Sigmoid colon (tissue), 7 donors: ENCODE results near the gene NKD2. TPM values are rescaled to one million over a fixed set of nuclear protein-coding genes. Genes with fewer than 3 reads are reported as not detected.
"Not testable (repeated sequence)": the region's sequence is repeated elsewhere in the genome, so short reads cannot be mapped to it uniquely, and the experiment has no call there.

Experiments used
- DNase-seq: peaks from one replicate; pipeline ENCODE4 v3.0.0-alpha.2; 2019
- H3K27ac ChIP-seq, 4 donors: fragments of 200-600 bp; sonication (generic); one replicate each; pipeline ENCODE4 v1.5.1; 2016 to 2019; ENCODE audit warnings: mild to moderate bottlenecking in 1 of 4
- H3K27me3 ChIP-seq, 3 donors: fragments of 200-600 bp; sonication (generic); one replicate each; pipeline ENCODE4 v1.5.1; 2019; ENCODE audit warnings: mild to moderate bottlenecking in 1 of 3
- H3K36me3 ChIP-seq, 4 donors: fragments of 200-600 bp; sonication (generic); one replicate each; pipeline ENCODE4 v1.5.1; 2016 to 2019
- H3K4me1 ChIP-seq, 4 donors: fragments of 200-600 bp; sonication (generic); one replicate each; pipeline ENCODE4 v1.5.1; 2017 to 2019
- H3K4me3 ChIP-seq, 4 donors: fragments of 200-600 bp; sonication (generic); one replicate each; pipeline ENCODE4 v1.5.1; 2017 to 2019; ENCODE audit warnings: mild to moderate bottlenecking in 2 of 4, moderate library complexity in 1 of 4
- H3K9me3 ChIP-seq, 4 donors: fragments of 200-600 bp in 3 of 4; sonication (generic) in 3 of 4; one replicate each; pipeline versions ENCODE4 v1.5.1 to v1.6.1; 2013 to 2019
- EP300 ChIP-seq, 4 donors: sonication (generic); formaldehyde crosslinking; IDR thresholded peaks; one replicate each; pipeline ENCODE4 v1.6.1; 2017; ENCODE audit warnings: antibody characterized with exemption in 4 of 4
- POLR2A ChIP-seq, 2 donors: fragments of 450-650 bp; IDR thresholded peaks; one replicate each; pipeline ENCODE4 v1.6.1; 2016; ENCODE audit warnings: antibody characterized with exemption in 2 of 2, mild to moderate bottlenecking in 2 of 2, moderate library complexity in 2 of 2
- POLR2AphosphoS5 ChIP-seq, 4 donors: sonication (generic); formaldehyde crosslinking; IDR thresholded peaks; one replicate each; pipeline ENCODE4 v1.6.1; 2017; ENCODE audit warnings: antibody characterized with exemption in 4 of 4
- WGBS, 2 donors: extraction: QIAGEN DNeasy Blood & Tissue Kit; methylation state at CpG; one replicate each; pipeline ENCODE4 v1.1.7; 2013; 5-methylcytosine and 5-hydroxymethylcytosine counted together
- intact Hi-C: fragments of 100-400 bp; cut with DNase I; formaldehyde crosslinking; loops from one replicate; pipeline ENCODE4 v1.15.1; 2023
- polyA plus RNA-seq, 3 donors: library from polyadenylated mRNA; stranded (reverse); fragments of 200-250 nt; gene quantifications; one replicate each; pipeline ENCODE4 v1.2.3, GENCODE V29; 2013
- total RNA-seq, 4 donors: library from RNA; depleted of rRNA; stranded (reverse); fragments of >200 nt; gene quantifications; one replicate each; pipeline ENCODE4 v1.1.0, GENCODE V29; 2016
- TF ChIP-seq, protein P1 (sequence below), 4 experiments: fragments of 450-650 bp in 3 of 4; fragments of 200-600 bp in 1 of 4; IDR thresholded peaks; one replicate each; pipeline ENCODE4 v1.5.1; 2016 to 2019; ENCODE audit warnings: antibody characterized with exemption in 4 of 4, mild to moderate bottlenecking in 3 of 4, moderate library complexity in 2 of 4
- donor health status: healthy with polysubstance abuse.
- donor health status: Bipolar disorder and iron deficiency.
- donor health status: healthy.

Gene NKD2
- total and polyA plus RNA-seq, 7 donors, result 0.60 to 4.4 (median 1.8) TPM

DNA sequence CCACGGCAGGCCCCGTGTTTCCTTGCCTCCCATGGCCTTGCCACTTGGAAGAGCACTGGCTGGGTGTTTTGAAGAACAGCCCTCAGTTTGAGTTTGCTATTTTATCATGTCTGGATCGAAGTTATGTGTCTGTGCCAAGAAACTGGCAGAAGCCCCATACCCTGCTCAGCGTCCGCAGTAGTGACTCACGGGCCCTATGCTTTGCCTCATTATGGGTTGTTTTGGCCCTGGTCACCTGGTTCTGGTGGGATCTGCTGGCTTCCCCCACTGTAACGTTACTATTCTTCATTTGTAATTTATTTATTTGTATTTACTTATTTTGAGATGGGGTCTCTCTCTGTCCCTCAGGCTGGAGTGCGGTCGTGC is 42.3 kb upstream of the NKD2 start:
- H3K27me3 ChIP-seq, result no peaks in the 10 kb centered on the region
- TF ChIP-seq, protein P1, sequence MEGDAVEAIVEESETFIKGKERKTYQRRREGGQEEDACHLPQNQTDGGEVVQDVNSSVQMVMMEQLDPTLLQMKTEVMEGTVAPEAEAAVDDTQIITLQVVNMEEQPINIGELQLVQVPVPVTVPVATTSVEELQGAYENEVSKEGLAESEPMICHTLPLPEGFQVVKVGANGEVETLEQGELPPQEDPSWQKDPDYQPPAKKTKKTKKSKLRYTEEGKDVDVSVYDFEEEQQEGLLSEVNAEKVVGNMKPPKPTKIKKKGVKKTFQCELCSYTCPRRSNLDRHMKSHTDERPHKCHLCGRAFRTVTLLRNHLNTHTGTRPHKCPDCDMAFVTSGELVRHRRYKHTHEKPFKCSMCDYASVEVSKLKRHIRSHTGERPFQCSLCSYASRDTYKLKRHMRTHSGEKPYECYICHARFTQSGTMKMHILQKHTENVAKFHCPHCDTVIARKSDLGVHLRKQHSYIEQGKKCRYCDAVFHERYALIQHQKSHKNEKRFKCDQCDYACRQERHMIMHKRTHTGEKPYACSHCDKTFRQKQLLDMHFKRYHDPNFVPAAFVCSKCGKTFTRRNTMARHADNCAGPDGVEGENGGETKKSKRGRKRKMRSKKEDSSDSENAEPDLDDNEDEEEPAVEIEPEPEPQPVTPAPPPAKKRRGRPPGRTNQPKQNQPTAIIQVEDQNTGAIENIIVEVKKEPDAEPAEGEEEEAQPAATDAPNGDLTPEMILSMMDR (IDR thresholded peaks at IDR 0.05), result no peak
- intact Hi-C loops, result no loop called here
- H3K36me3 ChIP-seq, result no peaks in the 10 kb centered on the region
- H3K27ac ChIP-seq, result no peak overlapping the region
- H3K4me1 ChIP-seq, result no peaks in the 10 kb centered on the region
- no peak overlapping the region for H3K4me3 ChIP-seq
- no peaks in the 10 kb centered on the region for H3K9me3 ChIP-seq
- WGBS, 2 donors, result 72 to 88% methylated on average over 9 of the region's 9 CpGs
- no peak for DNase-seq

DNA sequence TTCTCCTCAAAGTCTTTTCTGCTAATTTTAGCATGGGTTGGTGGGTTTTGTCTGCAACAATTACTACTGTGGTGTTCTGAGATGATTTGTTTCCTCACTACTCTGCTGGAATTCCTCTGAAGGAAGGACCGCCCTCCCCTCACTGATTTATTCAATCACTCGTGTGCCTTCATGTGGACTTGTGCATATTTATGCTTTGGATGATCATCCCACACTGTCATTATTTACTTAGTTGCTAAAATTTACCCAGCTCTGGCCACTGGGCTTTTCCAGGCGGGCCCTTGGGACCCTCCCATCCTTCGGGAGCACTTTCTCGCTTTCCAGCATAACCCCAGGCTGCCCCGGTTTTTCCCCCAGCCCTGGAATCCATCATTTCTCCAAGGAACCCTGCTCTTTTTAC is 41.7 kb upstream of the NKD2 start:
- H3K36me3 ChIP-seq, result no peaks in the 10 kb centered on the region
- intact Hi-C loops, result no loop called here
- H3K27ac ChIP-seq, result no peak overlapping the region
- TF ChIP-seq POLR2A (IDR thresholded peaks at IDR 0.05), result no peak
- TF ChIP-seq POLR2AphosphoS5 (IDR thresholded peaks at IDR 0.05), result no peak
- TF ChIP-seq, protein P1 (IDR thresholded peaks at IDR 0.05), result no peak
- TF ChIP-seq EP300 (IDR thresholded peaks at IDR 0.05), result no peak
- H3K4me3 ChIP-seq, result no peak overlapping the region
- H3K9me3 ChIP-seq, result no peaks in the 10 kb centered on the region
- 72 to 77% methylated on average over 6 of the region's 6 CpGs for WGBS, 2 donors
- no peaks in the 10 kb centered on the region for H3K4me1 ChIP-seq
- DNase-seq, result no peak
- H3K27me3 ChIP-seq, result no peaks in the 10 kb centered on the region

DNA sequence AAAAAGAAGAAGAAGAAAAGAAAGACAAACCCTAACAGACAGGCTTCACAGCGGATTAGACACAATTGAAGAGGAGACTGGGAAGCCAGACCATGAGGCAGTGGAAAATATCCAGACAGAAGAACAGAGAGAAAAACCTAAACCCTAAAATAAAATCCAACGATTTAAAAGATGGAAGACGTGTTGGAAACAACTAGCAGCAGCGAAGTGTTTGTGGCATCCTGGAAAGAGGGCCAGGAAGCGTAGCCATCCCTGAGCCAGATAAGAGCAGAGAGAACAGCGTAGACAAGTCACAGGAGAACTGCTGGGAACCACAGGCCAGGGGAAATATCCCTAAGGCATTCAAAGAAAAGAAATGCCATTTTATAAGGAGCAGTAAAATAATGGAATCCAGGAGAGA is 39.7 kb upstream of the NKD2 start:
- no peak overlapping the region for H3K4me3 ChIP-seq
- no peaks in the 10 kb centered on the region for H3K27me3 ChIP-seq
- H3K9me3 ChIP-seq, result no peaks in the 10 kb centered on the region
- peak overlapping the region in 2 of 4 donors; percentile 5 to 36 for H3K27ac ChIP-seq
- H3K36me3 ChIP-seq, result no peaks in the 10 kb centered on the region
- DNase-seq, result no peak
- no peaks in the 10 kb centered on the region for H3K4me1 ChIP-seq
- 77 to 85% methylated on average over 6 of the region's 6 CpGs for WGBS, 2 donors
- intact Hi-C loops, result no loop called here
- no peak for TF ChIP-seq EP300 (IDR thresholded peaks at IDR 0.05)
- TF ChIP-seq, protein P1 (IDR thresholded peaks at IDR 0.05), result no peak
- no peak for TF ChIP-seq POLR2A (IDR thresholded peaks at IDR 0.05)
- no peak for TF ChIP-seq POLR2AphosphoS5 (IDR thresholded peaks at IDR 0.05)

DNA sequence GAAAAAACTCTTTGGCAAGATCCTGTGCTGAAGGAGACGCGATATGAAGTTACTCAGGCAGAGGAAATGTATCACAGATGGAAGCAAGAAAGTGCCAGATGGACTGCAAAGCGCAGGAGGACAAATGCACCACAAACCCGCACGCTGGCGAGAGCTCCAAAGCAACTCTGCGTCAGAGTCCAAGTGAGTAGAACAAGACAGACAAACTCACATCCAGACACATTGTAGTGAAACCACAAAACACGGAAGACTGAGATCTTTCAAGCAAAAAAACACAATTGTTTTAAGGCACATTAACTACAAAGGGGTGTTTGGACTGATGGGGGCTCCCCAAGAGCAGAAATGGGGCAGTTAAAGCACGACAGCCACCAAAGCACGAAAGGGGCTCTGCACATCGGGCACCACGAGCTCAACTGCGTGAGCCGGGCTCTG is 39.2 kb upstream of the NKD2 start:
- intact Hi-C loops, result no loop called here
- H3K36me3 ChIP-seq, result no peaks in the 10 kb centered on the region
- H3K9me3 ChIP-seq, result no peaks in the 10 kb centered on the region
- peak overlapping the region in 1 of 4 donors; percentile 36 for H3K27ac ChIP-seq
- no peaks in the 10 kb centered on the region for H3K27me3 ChIP-seq
- TF ChIP-seq, protein P1 (IDR thresholded peaks at IDR 0.05), result no peak
- no peak for TF ChIP-seq POLR2A (IDR thresholded peaks at IDR 0.05)
- TF ChIP-seq POLR2AphosphoS5 (IDR thresholded peaks at IDR 0.05), result no peak
- no peak for TF ChIP-seq EP300 (IDR thresholded peaks at IDR 0.05)
- no peaks in the 10 kb centered on the region for H3K4me1 ChIP-seq
- 62 to 81% methylated on average over 14 of the region's 14 CpGs for WGBS, 2 donors
- DNase-seq, result peak; percentile 74
- H3K4me3 ChIP-seq, result no peak overlapping the region

DNA sequence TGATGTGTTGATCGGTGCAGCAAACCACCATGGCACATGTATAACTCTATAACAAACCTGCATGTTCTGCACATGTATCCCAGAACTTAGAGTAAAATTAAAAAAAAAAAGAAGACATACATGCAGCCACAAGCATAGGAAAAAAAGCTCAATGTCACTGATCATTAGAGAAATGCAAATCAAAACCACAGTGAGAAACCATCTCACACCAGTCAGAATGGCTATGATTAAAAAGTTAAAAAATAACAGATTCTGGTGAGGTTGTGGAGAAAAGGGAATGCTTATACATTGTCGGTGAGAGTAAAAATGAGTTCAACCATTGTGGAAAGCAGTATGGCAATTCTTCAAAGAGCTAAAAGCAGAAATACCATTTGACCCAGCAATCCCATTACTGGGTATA is 36.0 kb upstream of the NKD2 start:
- not testable (repeated sequence) for H3K27ac ChIP-seq

More for the DNA sequence above, 36.0 kb upstream of the NKD2 start:
- H3K36me3 ChIP-seq, H3K9me3 ChIP-seq, H3K27me3 ChIP-seq, DNase-seq, H3K4me1 ChIP-seq, H3K4me3 ChIP-seq, intact Hi-C loops: not testable (repeated sequence)
- 91 to 95% methylated on average over 2 of the region's 2 CpGs for WGBS, 2 donors
